Pancreas (tissue), 10 donors: ENCODE results near the gene TMUB1. TPM values are rescaled to one million over a fixed set of nuclear protein-coding genes. Genes with fewer than 3 reads are reported as not detected.

Experiments used
- ATAC-seq, 4 donors: fragments of 200-7000 bp; cut with Tn5 transposase; one replicate each; pipeline versions ENCODE4 v1.8.0 to v1.9.1; 2020; ENCODE audit warnings: mild to moderate bottlenecking in 4 of 4, moderate library complexity in 4 of 4
- DNase-seq, 6 donors: peaks; one replicate each; pipeline ENCODE4 v3.0.0-alpha.2; 2020
- FAIRE-seq: peaks from 2 replicates; lab custom pipeline; 2012; peaks lifted over from hg19 to GRCh38; lab: Jason Lieb, UNC
- H3K27ac ChIP-seq, 4 donors: fragments of 200-600 bp; sonication (generic); 1 replicate in 3 of 4; 2 replicates in 1 of 4; pipeline versions ENCODE4 v1.5.0 to v1.8.0; 2020
- H3K27me3 ChIP-seq, 4 donors: fragments of 200-600 bp; one replicate each; pipeline ENCODE4 v1.8.0; 2021
- H3K36me3 ChIP-seq, 3 donors: fragments of 200-600 bp; sonication (generic) in 1 of 3; one replicate each; pipeline versions ENCODE4 v1.5.0 to v1.8.0; 2020 to 2021
- H3K4me1 ChIP-seq, 3 donors: fragments of 200-600 bp; one replicate each; pipeline ENCODE4 v1.8.0; 2021
- H3K4me3 ChIP-seq, 4 donors: fragments of 200-600 bp; sonication (generic) in 2 of 4; one replicate each; pipeline versions ENCODE4 v1.5.0 to v1.8.0; 2020 to 2021
- H3K9me3 ChIP-seq, 4 donors: fragments of 200-600 bp; one replicate each; pipeline ENCODE4 v1.8.0; 2021
- WGBS, 2 donors: extraction: QIAGEN DNeasy Blood & Tissue Kit; methylation state at CpG; one replicate each; pipeline ENCODE4 v1.1.7; 2013; 5-methylcytosine and 5-hydroxymethylcytosine counted together
- intact Hi-C, 3 donors: fragments of 100-400 bp; cut with DNase I; formaldehyde crosslinking; loops; one replicate each; pipeline versions ENCODE4 v1.11.1 to v1.14.2; 2022
- polyA plus RNA-seq, 2 donors: library from polyadenylated mRNA; stranded (reverse); fragments of 200-250 nt; gene quantifications; one replicate each; pipeline ENCODE4 v1.2.3, GENCODE V29; 2013
- total RNA-seq, 6 donors: library from RNA; stranded (reverse); fragmentation: NEBNext Ultra II Directional in 4 of 6; extraction: Animal tissue kit (Norgen Biotek cat#: 25700) in 4 of 6; gene quantifications; one replicate each; pipeline versions ENCODE4 v1.2.1 to v1.2.4, GENCODE V29; 2021 to 2023
- TF ChIP-seq, protein P1 (sequence below), 4 donors: fragments of 200-600 bp; sonication (generic) in 3 of 4; IDR thresholded peaks; one replicate each; pipeline versions ENCODE4 v1.5.0 to v1.8.0; 2021; ENCODE audit warnings: antibody characterized with exemption in 4 of 4
- donor health status: healthy with polysubstance abuse.
- donor health status: DM: no; HTN: no; CAD: no; lungs with moderate emphysema.
- donor health status: DM: no; HTN: no; CAD: no.
- donor health status: control.
- donor health status: control.
- donor health status: Bipolar disorder and iron deficiency.
- donor health status: DM: yes; HTN: yes; CAD: no.
- donor health status: DM: no; HTN: no; CAD: no.
- donor health status: DM: no; HTN: no; CAD: no.
- donor health status: DM: yes; HTN: yes; CAD: no.

Gene TMUB1
- total and polyA plus RNA-seq, 8 donors = 34.5 to 103 (median 44.1) TPM

DNA sequence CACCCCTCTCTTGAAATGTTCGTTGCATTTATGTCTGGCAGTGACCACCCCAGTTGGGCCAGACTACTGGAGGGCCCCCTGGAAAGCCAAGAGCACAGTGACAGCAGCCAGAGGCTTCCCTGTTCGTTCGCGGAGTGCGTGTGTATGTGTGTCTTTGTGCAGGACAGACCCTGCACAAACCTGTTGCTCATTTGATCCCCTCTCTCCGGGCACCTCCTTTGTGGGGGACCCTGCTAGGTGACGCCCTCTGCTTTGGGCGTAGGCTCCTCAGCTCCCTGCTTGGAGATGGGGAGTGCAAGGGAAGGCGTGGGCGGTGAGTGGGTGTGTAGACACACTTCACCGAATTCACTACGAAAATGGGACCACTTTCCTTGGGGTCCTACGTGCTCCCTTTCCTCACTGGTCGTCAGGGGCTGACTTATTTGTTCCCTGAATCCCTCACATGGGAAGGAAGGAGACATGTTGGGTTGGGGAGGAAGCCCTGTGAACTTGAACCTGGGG, 41.7 kb upstream of the TMUB1 start:
- TF ChIP-seq, protein P1, sequence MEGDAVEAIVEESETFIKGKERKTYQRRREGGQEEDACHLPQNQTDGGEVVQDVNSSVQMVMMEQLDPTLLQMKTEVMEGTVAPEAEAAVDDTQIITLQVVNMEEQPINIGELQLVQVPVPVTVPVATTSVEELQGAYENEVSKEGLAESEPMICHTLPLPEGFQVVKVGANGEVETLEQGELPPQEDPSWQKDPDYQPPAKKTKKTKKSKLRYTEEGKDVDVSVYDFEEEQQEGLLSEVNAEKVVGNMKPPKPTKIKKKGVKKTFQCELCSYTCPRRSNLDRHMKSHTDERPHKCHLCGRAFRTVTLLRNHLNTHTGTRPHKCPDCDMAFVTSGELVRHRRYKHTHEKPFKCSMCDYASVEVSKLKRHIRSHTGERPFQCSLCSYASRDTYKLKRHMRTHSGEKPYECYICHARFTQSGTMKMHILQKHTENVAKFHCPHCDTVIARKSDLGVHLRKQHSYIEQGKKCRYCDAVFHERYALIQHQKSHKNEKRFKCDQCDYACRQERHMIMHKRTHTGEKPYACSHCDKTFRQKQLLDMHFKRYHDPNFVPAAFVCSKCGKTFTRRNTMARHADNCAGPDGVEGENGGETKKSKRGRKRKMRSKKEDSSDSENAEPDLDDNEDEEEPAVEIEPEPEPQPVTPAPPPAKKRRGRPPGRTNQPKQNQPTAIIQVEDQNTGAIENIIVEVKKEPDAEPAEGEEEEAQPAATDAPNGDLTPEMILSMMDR (IDR thresholded peaks at IDR 0.05) = no peak
- H3K4me1 ChIP-seq = no peaks in the 10 kb centered on the region
- WGBS, 2 donors = 84 to 90% methylated on average over 14 of the region's 14 CpGs
- ATAC-seq (no peak), FAIRE-seq (no peak), DNase-seq (peak in 1 of 6 donors; percentile 14)
- no peak overlapping the region for H3K27ac ChIP-seq
- H3K27me3 ChIP-seq = no peaks in the 10 kb centered on the region
- peaks cover 0 to 41% (median 8%) of the 10 kb centered on the region in 3 donors for H3K36me3 ChIP-seq
- no peaks in the 10 kb centered on the region for H3K9me3 ChIP-seq
- no peak overlapping the region for H3K4me3 ChIP-seq
- intact Hi-C loops = loop anchor here in 2 of 3 donors (5.0 kb wide), 3 partner anchors 42 to 182 kb away; partner anchors contain the start of gene GBX1 (in 1 of the 2)

DNA sequence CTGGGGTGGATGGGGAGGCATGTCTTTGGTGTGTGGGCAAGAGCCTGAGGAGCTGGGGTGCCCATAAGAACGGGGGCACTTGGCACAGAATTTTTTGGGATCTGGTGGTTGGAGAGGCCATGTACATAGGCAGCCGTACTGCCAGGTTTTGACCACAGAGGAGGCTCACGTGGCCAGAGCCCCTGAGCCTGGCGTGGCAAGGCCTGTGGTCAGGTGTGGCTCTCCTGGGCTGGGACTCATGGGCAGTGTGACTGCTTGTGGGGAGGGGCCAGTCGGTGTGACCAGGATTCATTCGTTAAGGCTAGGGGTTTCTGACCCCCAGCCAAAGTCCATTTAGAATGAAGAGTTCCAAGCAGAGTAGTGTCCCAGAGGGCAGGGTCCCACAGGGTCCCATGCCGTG, 41.2 kb upstream of the TMUB1 start:
- peak in 2 of 6 donors; percentile 22 to 56 for DNase-seq
- TF ChIP-seq, protein P1 (IDR thresholded peaks at IDR 0.05) = no peak
- intact Hi-C loops = loop anchor here in 1 of 3 donors (5.0 kb wide), 2 partner anchors 48 to 183 kb away; no protein-coding TSS in a partner anchor
- no peak for ATAC-seq
- WGBS, 2 donors = 80 to 87% methylated on average over 7 of the region's 7 CpGs
- H3K27me3 ChIP-seq = no peaks in the 10 kb centered on the region
- no peaks in the 10 kb centered on the region for H3K4me1 ChIP-seq
- H3K27ac ChIP-seq = no peak overlapping the region
- H3K36me3 ChIP-seq = peaks cover 0 to 41% (median 13%) of the 10 kb centered on the region in 3 donors
- H3K9me3 ChIP-seq = no peaks in the 10 kb centered on the region
- H3K4me3 ChIP-seq = no peak overlapping the region
- FAIRE-seq = no peak

DNA sequence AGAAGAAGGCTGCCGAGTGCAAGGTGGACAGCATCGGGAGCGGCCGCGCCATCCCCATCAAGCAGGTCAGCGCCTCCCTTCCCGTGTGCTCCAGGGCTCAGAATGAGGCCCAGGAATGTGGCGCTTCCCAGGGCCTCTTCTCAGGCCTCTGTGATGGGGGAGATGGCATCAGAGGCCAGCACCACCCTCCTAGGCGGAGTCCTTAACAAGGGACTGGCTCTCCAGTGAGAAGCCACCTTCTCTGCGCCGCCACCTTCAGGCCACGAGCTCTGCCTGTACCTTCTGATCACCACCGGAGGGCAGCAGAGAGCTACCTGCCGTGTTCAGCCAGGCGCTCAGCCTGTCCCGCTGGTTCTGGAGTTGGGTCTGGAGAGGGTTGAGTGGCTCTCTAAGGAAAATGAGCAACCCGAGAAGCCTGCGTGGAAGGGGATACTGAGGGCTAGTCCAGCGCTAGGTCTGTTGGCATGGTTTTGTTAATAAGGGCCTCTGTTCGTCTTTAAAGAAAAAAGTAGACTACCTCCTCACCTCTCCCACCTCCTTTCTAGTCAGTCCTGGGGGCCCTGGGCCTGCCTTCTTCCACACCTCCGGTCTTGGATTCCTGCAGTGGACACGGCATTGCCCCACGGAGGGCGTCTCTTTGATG, 40.6 kb upstream of the TMUB1 start:
- H3K36me3 ChIP-seq = peaks cover 0 to 41% (median 18%) of the 10 kb centered on the region in 3 donors
- TF ChIP-seq, protein P1 (IDR thresholded peaks at IDR 0.05) = peak; percentile 95 to 99 (median 96)
- H3K9me3 ChIP-seq = no peaks in the 10 kb centered on the region
- FAIRE-seq = no peak
- peak; percentile 88 to 94 (median 90) for ATAC-seq
- intact Hi-C loops = loop anchor here in 1 of 3 donors (5.0 kb wide), 2 partner anchors 48 to 183 kb away; no protein-coding TSS in a partner anchor
- H3K4me3 ChIP-seq = no peak overlapping the region
- no peaks in the 10 kb centered on the region for H3K4me1 ChIP-seq
- no peaks in the 10 kb centered on the region for H3K27me3 ChIP-seq
- WGBS, 2 donors = 40 to 41% methylated on average over 24 of the region's 24 CpGs
- peak; percentile 75 to 93 (median 87) for DNase-seq
- no peak overlapping the region for H3K27ac ChIP-seq

DNA sequence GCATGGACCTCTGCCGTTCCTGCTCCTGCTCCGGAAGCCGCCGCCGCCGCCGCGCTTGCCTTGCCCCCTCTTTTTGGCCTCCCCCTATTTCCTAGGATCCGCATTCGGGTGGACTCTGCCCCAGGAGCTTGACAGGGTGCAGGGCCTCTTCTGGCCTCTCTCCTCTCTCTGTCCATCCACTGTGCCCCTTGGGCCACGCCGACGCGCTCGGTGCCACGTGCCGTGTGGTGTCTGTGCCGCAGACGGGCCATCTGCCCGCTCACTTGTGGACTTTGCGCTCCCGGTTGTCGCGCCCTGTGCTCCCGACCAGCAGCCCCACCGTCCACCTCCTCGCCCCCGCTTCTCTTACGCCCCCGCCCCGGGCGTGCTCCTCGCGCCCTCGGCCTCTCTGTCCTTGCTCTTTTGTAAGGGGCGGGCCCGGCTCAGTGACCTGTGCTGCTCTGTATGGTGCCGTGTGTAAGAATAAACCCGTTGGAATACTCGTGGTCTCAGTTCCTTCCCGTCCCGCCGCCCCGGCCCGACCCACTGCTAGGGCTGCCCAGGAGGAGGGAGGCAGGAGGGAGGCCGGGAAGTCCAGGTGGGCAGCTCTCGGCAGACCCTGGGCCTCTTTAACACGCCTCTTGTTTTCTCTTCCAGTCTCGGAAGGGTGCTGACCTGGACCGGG, 40.0 kb upstream of the TMUB1 start:
- Histone ChIP-seq H3K9me3 (no peaks in the 10 kb centered on the region), H3K4me1 (no peaks in the 10 kb centered on the region), H3K27me3 (no peaks in the 10 kb centered on the region), H3K36me3 (peaks cover 0 to 42% (median 19%) of the 10 kb centered on the region in 3 donors), H3K4me3 (no peak overlapping the region), H3K27ac (no peak overlapping the region)
- peak in 2 of 6 donors; percentile 32 to 71 for DNase-seq
- TF ChIP-seq, protein P1 (IDR thresholded peaks at IDR 0.05) = no peak
- FAIRE-seq = no peak
- peak in 2 of 4 donors; percentile 1 to 5 for ATAC-seq
- intact Hi-C loops = loop anchor here in 1 of 3 donors (5.0 kb wide), 2 partner anchors 49 to 184 kb away; no protein-coding TSS in a partner anchor
- WGBS, 2 donors = 92 to 94% methylated on average over 50 of the region's 50 CpGs
